Activated CD4-positive, alpha-beta T cell treated with anti-CD3 and anti-CD28 coated beads, Interleukin-2, amount 10 ng/mL, durations not matched to agents 7 days and 5 days (primary cell): ENCODE results near the gene PMEL. TPM values are rescaled to one million over a fixed set of nuclear protein-coding genes. Genes with fewer than 3 reads are reported as not detected.
"Not testable (repeated sequence)": the region's sequence is repeated elsewhere in the genome, so short reads cannot be mapped to it uniquely, and the experiment has no call there.

Source experiments
- CTCF ChIA-PET: fragments of 350-600 bp; sonication (Branson Sonifier 250); formaldehyde crosslinking; loops from one replicate; lab custom pipeline; 2021; ENCODE audit warnings: antibody characterized with exemption; lab: Charles Lee
- POLR2A ChIA-PET: fragments of 350-600 bp; sonication (Branson Sonifier 250); formaldehyde crosslinking; loops from one replicate; lab custom pipeline; 2021; ENCODE audit warnings: antibody characterized with exemption; lab: Charles Lee
- DNase-seq: peaks from one replicate; pipeline ENCODE4 v3.0.0-alpha.2; 2020
- H3K27ac Mint-ChIP-seq: one replicate; pipeline ENCODE4 v1.8.0; 2021; ENCODE audit warnings: mild to moderate bottlenecking, moderate library complexity, mixed read lengths
- H3K27me3 Mint-ChIP-seq: one replicate; pipeline ENCODE4 v1.8.0; 2021; ENCODE audit warnings: mixed read lengths
- H3K36me3 Mint-ChIP-seq: one replicate; pipeline ENCODE4 v1.8.0; 2021; ENCODE audit warnings: low read depth, mixed read lengths
- H3K4me1 Mint-ChIP-seq: one replicate; pipeline ENCODE4 v1.8.0; 2021; ENCODE audit warnings: mixed read lengths
- H3K4me3 Mint-ChIP-seq: one replicate; pipeline ENCODE4 v1.8.0; 2021; ENCODE audit warnings: mild to moderate bottlenecking, moderate library complexity, mixed read lengths
- H3K9me3 Mint-ChIP-seq: one replicate; pipeline ENCODE4 v1.8.0; 2021; ENCODE audit warnings: mixed read lengths
- total RNA-seq, 2 experiments: library from RNA; stranded (reverse); gene quantifications; one replicate each; pipeline ENCODE4 v1.2.3, GENCODE V29; 2021

PMEL gene
- total RNA-seq, 2 experiments from 2014 or later, result 0.37 TPM; not detected in 1

GRCh38 chr12:55926738-55927587, 38.9 kb downstream of the PMEL start:
- DNase-seq, result peak; percentile 96
- Mint-ChIP-seq H3K27ac (peak overlapping the region; percentile 99), H3K4me1 (peaks cover 39% of the 10 kb centered on the region), H3K27me3 (no peaks in the 10 kb centered on the region), H3K36me3 (peaks cover 52% of the 10 kb centered on the region), H3K4me3 (peak overlapping the region; percentile 89), H3K9me3 (no peaks in the 10 kb centered on the region)
- ChIA-PET CTCF (interaction anchor here (0.6 to 6.8 kb wide), 20 partner anchors 9 to 1280 kb away, joined by 3 to 45 read pairs (median 4); partner anchors contain the start of gene DNAJC14), POLR2A (interaction anchor here (1.5 kb wide), 1 partner anchor 109 kb away, joined by 5 read pairs; the partner anchor contains the start of gene ORMDL2)

GRCh38 chr12:55925870-55926737, 39.7 kb downstream of the PMEL start:
- DNase-seq, result no peak
- Mint-ChIP-seq H3K4me3 (peak overlapping the region; percentile 89), H3K9me3 (no peaks in the 10 kb centered on the region), H3K36me3 (peaks cover 50% of the 10 kb centered on the region), H3K27me3 (no peaks in the 10 kb centered on the region), H3K4me1 (peaks cover 46% of the 10 kb centered on the region), H3K27ac (peak overlapping the region; percentile 99)
- POLR2A ChIA-PET, result interaction anchor here (1.5 kb wide), 1 partner anchor 108 kb away, joined by 5 read pairs; the partner anchor contains the start of gene ORMDL2
- CTCF ChIA-PET, result interaction anchor here (0.8 to 6.8 kb wide), 21 partner anchors 8 to 210 kb away, joined by 3 to 45 read pairs (median 3); partner anchors contain the start of genes BLOC1S1, DNAJC14, ORMDL2 and RAB5B

DNA sequence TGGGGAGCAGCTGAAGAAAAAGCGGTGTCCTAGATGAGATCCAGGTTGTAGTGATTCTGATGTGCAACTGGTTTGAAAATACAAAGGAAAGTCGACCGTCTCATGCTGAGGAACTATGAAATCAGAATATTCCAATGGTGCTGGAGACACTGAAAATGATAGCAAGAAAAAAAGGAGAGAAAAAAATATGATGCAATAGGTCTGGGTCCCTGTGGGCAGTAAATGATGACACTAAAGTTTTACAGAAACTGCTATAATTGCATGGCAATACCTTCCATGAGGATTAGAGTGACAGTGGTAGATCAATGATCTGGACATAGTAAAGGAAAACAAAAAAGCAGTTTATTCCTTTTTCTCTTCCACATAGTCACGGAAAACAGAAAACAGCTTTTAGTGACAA, 40.5 kb downstream of the PMEL start:
- no peak for DNase-seq
- Mint-ChIP-seq H3K4me3 (peak overlapping the region; percentile 89), H3K27me3 (no peaks in the 10 kb centered on the region), H3K27ac (peak overlapping the region; percentile 99), H3K4me1 (peaks cover 48% of the 10 kb centered on the region), H3K36me3 (peaks cover 50% of the 10 kb centered on the region), H3K9me3 (no peaks in the 10 kb centered on the region)
- POLR2A ChIA-PET, result no interaction called here
- CTCF ChIA-PET, result interaction anchor here (0.6 to 6.8 kb wide), 15 partner anchors 9 to 209 kb away, joined by 3 to 45 read pairs (median 4); partner anchors contain the start of genes BLOC1S1, DNAJC14, ORMDL2 and RAB5B

DNA sequence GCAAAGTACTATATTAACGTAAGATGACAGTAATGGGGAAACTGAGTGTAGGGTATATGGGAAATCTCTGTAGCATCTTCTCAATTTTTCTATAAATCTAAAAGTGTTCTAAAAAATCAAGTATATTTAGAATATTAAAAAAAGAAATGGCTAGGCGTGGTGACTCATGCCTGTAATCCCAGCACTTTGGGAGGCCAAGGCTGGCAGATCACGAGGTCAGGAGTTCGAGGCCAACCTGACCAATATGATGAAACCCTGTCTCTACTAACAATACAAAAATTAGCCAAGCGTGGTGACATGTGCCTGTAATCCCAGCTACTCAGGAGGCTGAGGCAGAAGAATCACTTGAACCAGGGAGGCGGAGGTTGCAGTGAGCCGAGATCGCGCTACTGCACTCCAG, 42.2 kb downstream of the PMEL start:
- DNase-seq, H3K9me3 Mint-ChIP-seq, H3K27ac Mint-ChIP-seq, H3K27me3 Mint-ChIP-seq, CTCF ChIA-PET, POLR2A ChIA-PET, H3K4me3 Mint-ChIP-seq: not testable (repeated sequence)
- H3K36me3 Mint-ChIP-seq, result peaks cover 51% of the 10 kb centered on the region
- H3K4me1 Mint-ChIP-seq, result peaks cover 38% of the 10 kb centered on the region

DNA sequence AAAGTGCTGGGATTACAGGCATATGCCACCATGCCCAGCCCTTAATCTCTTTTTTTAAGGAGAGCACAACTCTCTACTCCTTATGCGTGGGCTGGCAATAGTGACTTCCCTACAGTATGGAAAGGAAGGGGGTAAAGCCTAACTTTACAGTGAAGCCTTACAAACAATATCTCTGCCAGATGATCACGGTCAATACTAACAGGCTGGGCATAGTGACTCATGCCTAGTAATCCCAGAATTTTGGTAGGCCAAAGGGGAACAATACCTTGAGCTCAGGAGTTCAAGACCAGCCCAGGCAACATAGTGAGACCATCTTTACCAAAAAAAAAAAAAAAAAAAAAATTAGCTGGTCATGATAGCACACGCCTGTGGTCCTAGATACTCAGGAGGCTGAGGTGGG, 43.7 kb downstream of the PMEL start:
- no peak overlapping the region for H3K4me3 Mint-ChIP-seq
- DNase-seq, result no peak
- peaks cover 48% of the 10 kb centered on the region for H3K36me3 Mint-ChIP-seq
- H3K4me1 Mint-ChIP-seq, result peaks cover 42% of the 10 kb centered on the region
- ChIA-PET CTCF (interaction anchor here (0.6 kb wide), 1 partner anchor 1621 kb away, joined by 3 read pairs; no protein-coding TSS in a partner anchor), POLR2A (no interaction called here)
- no peak overlapping the region for H3K27ac Mint-ChIP-seq
- no peaks in the 10 kb centered on the region for H3K9me3 Mint-ChIP-seq
- no peaks in the 10 kb centered on the region for H3K27me3 Mint-ChIP-seq

DNA sequence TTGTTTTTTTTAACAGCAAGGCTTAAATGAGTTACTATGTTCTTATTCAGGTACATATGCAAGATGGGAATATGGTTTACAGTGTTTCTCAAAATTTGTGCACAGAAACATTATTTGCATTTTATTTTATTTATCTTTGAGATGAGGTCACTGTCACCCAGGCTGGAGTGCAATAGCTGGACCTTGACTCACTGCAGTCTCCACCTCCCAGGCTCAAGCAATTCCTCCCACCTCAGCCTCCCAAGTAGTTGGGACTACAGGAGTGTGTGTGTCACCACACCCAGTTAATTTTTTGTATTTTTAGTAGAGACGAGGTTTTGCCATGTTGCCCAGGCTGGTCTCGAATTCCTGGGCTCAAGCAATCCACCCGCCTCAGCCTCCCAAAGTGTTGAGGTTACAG, 46.8 kb downstream of the PMEL start:
- DNase-seq, POLR2A ChIA-PET, H3K27me3 Mint-ChIP-seq, H3K9me3 Mint-ChIP-seq, H3K4me3 Mint-ChIP-seq, H3K27ac Mint-ChIP-seq: not testable (repeated sequence)
- CTCF ChIA-PET, result interaction anchor here (0.6 to 1.2 kb wide), 3 partner anchors 7 to 115 kb away, joined by 3 to 4 read pairs (median 3); no protein-coding TSS in a partner anchor
- Mint-ChIP-seq H3K36me3 (peaks cover 45% of the 10 kb centered on the region), H3K4me1 (peaks cover 47% of the 10 kb centered on the region)

DNA sequence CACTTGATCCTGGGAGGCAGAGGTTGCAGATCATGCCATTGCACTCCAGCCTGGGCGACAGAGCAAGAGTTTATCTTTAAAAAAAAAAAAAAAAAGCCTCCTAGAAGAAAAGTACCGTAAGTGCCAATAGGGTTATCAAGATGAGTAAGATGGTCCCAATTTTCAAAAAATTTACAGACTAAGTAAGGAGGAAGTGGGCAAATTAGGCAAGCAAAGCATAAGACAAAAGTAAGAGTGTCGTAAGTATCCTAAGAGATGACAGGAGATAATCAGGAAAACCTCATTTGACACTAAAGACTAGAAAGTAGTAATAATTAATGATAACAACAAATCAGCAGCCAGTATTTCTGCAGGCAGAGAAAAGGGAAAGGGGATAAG, 50.4 kb downstream of the PMEL start:
- CTCF ChIA-PET, result interaction anchor here (1.9 to 2.3 kb wide), 2 partner anchors 10 kb away, joined by 5 to 12 read pairs; no protein-coding TSS in a partner anchor
- no peak overlapping the region for H3K4me3 Mint-ChIP-seq

GRCh38 chr12:55912908-55913307, 52.9 kb downstream of the PMEL start:
- H3K4me3 Mint-ChIP-seq, result no peak overlapping the region
- CTCF ChIA-PET, result interaction anchor here (1.4 kb wide), 1 partner anchor 28 kb away, joined by 3 read pairs; no protein-coding TSS in a partner anchor
- no peaks in the 10 kb centered on the region for H3K9me3 Mint-ChIP-seq
- no peaks in the 10 kb centered on the region for H3K27me3 Mint-ChIP-seq
- peaks cover 40% of the 10 kb centered on the region for H3K36me3 Mint-ChIP-seq
- POLR2A ChIA-PET, result no interaction called here
- peaks cover 42% of the 10 kb centered on the region for H3K4me1 Mint-ChIP-seq
- no peak overlapping the region for H3K27ac Mint-ChIP-seq
- no peak for DNase-seq

More for the DNA sequence above, 50.4 kb downstream of the PMEL start:
- Mint-ChIP-seq H3K27ac (peak overlapping the region; percentile 14), H3K4me1 (peaks cover 38% of the 10 kb centered on the region), H3K36me3 (peaks cover 38% of the 10 kb centered on the region), H3K9me3 (no peaks in the 10 kb centered on the region), H3K27me3 (no peaks in the 10 kb centered on the region)
- POLR2A ChIA-PET, result no interaction called here
- no peak for DNase-seq

DNA sequence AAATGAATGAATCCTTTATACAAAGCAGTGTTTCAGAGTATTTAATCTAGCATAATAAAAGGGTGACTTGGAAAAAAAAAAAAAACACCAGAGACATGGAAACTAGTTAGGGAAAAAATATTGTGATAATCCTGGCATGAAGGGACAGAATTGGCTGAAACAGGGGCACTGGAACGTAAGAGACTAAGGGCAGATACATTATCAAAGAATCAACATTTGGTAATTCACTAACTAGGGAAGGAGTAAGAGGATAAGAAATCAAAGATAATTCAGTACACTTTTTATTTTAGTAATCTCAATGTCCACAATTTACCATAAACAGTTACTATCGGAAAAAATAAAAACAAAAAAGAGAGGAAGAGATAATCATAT, 56.3 kb downstream of the PMEL start:
- Mint-ChIP-seq H3K9me3 (no peaks in the 10 kb centered on the region), H3K36me3 (peaks cover 20% of the 10 kb centered on the region), H3K4me1 (peaks cover 18% of the 10 kb centered on the region), H3K27me3 (no peaks in the 10 kb centered on the region), H3K27ac (no peak overlapping the region), H3K4me3 (no peak overlapping the region)
- POLR2A ChIA-PET, result no interaction called here
- CTCF ChIA-PET, result interaction anchor here (1.0 kb wide), 1 partner anchor 171 kb away, joined by 3 read pairs; no protein-coding TSS in a partner anchor
- DNase-seq, result no peak

- peaks cover 13% of the 10 kb centered on the region for H3K4me1 Mint-ChIP-seq
- ChIA-PET POLR2A (no interaction called here), CTCF (no interaction called here)
- peak overlapping the region; percentile 63 for H3K27ac Mint-ChIP-seq
- no peaks in the 10 kb centered on the region for H3K27me3 Mint-ChIP-seq
- DNase-seq, result no peak
- no peak overlapping the region for H3K4me3 Mint-ChIP-seq
- no peaks in the 10 kb centered on the region for H3K9me3 Mint-ChIP-seq
- peaks cover 16% of the 10 kb centered on the region for H3K36me3 Mint-ChIP-seq
Observed at GRCh38 chr12:55908726-55909512, 56.9 kb downstream of the PMEL start.

DNA sequence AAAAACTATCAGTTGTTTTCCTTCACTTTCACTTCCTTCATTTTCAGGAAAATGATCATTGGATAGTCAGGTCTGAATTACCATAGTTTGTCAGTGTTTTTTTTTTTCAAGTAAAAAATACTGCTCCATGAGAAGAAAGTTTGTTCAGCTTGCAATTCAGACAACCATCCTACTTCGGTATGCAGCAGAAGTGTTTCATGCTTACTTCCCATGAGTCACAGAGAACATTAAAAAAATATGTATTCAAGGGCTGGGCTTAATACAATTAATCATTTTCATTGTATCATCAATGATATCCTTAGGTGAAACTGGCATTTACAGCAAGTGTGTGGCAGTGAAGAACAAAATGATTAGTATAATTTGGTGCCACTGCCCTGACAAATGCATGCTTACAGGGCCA, 59.8 kb downstream of the PMEL start:
- Mint-ChIP-seq H3K36me3 (peaks cover 22% of the 10 kb centered on the region), H3K4me1 (peaks cover 7% of the 10 kb centered on the region), H3K9me3 (no peaks in the 10 kb centered on the region), H3K27ac (no peak overlapping the region), H3K27me3 (no peaks in the 10 kb centered on the region), H3K4me3 (no peak overlapping the region)
- POLR2A ChIA-PET, result no interaction called here
- CTCF ChIA-PET, result interaction anchor here (1.2 kb wide), 1 partner anchor 10 kb away, joined by 5 read pairs; no protein-coding TSS in a partner anchor
- no peak for DNase-seq
